GM12878 (cell line): Measurements from ENCODE around the gene BORCS5.

Experiments used
- KDM1A ChIP-seq: fragments of 200-600 bp; sonication (generic); IDR thresholded peaks from 2 replicates; pipeline ENCODE4 v1.6.1; 2016; ENCODE audit warnings: borderline replicate concordance
- POLR2A ChIP-seq: IDR thresholded peaks from 2 replicates; pipeline ENCODE4 v1.6.1; 2011; ENCODE audit warnings: low read depth, mild to moderate bottlenecking, low read length
- RFX5 ChIP-seq: IDR thresholded peaks from 2 replicates; pipeline ENCODE4 v1.6.1; 2011; ENCODE audit warnings: low read depth, low read length, improper control_type of control experiment
- TF ChIP-seq, protein P1 (sequence below), 3 experiments: IDR thresholded peaks in 2 of 3; conservative IDR thresholded peaks in 1 of 3; 2 replicates each; pipeline ENCODE4 v1.5.1; 2011; ENCODE audit warnings: low read depth in 3 of 3, low read length in 3 of 3, mild to moderate bottlenecking in 3 of 3, control low read depth in 2 of 3, moderate library complexity in 2 of 3, inconsistent platforms in 1 of 3, mixed read lengths in 1 of 3; ENCODE audit not compliant: control insufficient read depth in 2 of 3, insufficient read depth in 1 of 3; ENCODE audit errors: extremely low read depth in 1 of 3

DNA sequence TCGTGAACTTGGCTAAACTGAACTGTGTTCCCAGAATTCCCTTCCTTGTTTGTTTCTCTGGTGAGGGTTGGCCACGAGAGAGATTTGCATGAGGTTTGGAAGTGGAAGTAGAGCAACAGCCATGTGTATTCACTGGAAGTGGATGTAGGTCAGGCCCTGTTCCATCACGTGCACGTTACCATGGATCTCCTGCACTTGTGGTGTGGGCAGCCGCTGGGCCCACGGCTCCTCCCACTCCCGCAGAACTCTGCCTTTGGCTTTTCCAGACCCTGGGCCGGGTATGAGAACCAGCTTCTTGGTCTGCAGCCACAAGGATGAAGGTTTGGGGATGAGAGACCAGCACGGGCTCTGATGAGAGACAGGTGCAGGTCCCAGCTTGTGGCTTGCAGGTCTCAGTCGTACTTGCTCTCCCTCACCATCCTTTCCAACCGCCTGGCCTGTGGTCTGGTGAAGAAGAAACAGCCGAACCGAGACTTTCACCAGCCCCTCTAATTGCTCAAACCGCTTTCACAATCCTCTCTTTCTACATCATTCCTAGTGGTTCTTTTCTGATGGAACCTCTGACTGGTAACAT lies 110.9 kb downstream of the BORCS5 start:
- TF ChIP-seq, protein P1, sequence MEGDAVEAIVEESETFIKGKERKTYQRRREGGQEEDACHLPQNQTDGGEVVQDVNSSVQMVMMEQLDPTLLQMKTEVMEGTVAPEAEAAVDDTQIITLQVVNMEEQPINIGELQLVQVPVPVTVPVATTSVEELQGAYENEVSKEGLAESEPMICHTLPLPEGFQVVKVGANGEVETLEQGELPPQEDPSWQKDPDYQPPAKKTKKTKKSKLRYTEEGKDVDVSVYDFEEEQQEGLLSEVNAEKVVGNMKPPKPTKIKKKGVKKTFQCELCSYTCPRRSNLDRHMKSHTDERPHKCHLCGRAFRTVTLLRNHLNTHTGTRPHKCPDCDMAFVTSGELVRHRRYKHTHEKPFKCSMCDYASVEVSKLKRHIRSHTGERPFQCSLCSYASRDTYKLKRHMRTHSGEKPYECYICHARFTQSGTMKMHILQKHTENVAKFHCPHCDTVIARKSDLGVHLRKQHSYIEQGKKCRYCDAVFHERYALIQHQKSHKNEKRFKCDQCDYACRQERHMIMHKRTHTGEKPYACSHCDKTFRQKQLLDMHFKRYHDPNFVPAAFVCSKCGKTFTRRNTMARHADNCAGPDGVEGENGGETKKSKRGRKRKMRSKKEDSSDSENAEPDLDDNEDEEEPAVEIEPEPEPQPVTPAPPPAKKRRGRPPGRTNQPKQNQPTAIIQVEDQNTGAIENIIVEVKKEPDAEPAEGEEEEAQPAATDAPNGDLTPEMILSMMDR (IDR thresholded peaks at IDR 0.05 in 2 of 3, conservative IDR thresholded peaks at IDR 0.05 in 1 of 3; ENCODE audit: control insufficient read depth in 2 of 3, extremely low read depth in 1 of 3, insufficient read depth in 1 of 3, low read depth in 3 of 3, low read length in 3 of 3): no peak
- no peak for TF ChIP-seq POLR2A
- TF ChIP-seq RFX5: no peak
- no peak for TF ChIP-seq KDM1A
